HepG2 (cell line): Measurements from ENCODE around the gene ARHGEF26. TPM values are rescaled to one million over a fixed set of nuclear protein-coding genes. Genes with fewer than 3 reads are reported as not detected.

Source experiments
- ATAC-seq: fragments of 200-7000 bp; cut with Tn5 transposase; 3 replicates; pipeline ENCODE4 v1.9.1; 2020; ENCODE audit warnings: mild to moderate bottlenecking, moderate library complexity
- BruUV-seq: library from RNA; stranded (reverse); fragments of 400-500 nt; replicated peaks from 2 replicates; lab custom pipeline; 2021; lab: Mats Ljungman, UMichigan
- CTCF ChIA-PET: fragments of 300-600 bp; formaldehyde crosslinking; extraction: SDS; loops from one replicate; lab custom pipeline; 2021; ENCODE audit warnings: low total read pairs, inconsistent platforms, low intra/inter-chr PET ratio; lab: Yijun Ruan, JAX
- POLR2A ChIA-PET: fragments of 350-600 bp; sonication (Branson Sonifier 250); formaldehyde crosslinking; loops from one replicate; lab custom pipeline; 2020; ENCODE audit warnings: antibody characterized with exemption, inconsistent platforms; lab: Yijun Ruan, JAX
- DNase-seq: peaks from one replicate; pipeline ENCODE4 v3.0.0-alpha.2; 2015; ENCODE audit warnings: low spot score
- FAIRE-seq: peaks from 3 replicates; lab custom pipeline; 2011; peaks lifted over from hg19 to GRCh38; lab: Jason Lieb, UNC
- H2AFZ ChIP-seq: one replicate; pipeline ENCODE4 v1.6.1; 2011; ENCODE audit warnings: low read length, inconsistent platforms
- H3K27ac ChIP-seq: fragments of 300-600 bp; 3 replicates; pipeline ENCODE4 v1.8.0; 2011; ENCODE audit warnings: mixed run types, mild to moderate bottlenecking, mixed read lengths, low read length, inconsistent platforms; ENCODE audit not compliant: insufficient read depth; ENCODE audit errors: extremely low read length
- H3K27me3 ChIP-seq, 2 experiments: fragments of 200-600 bp in 1 of 2; 2 replicates in 1 of 2; 3 replicates in 1 of 2; pipeline versions ENCODE4 v1.6.0 to v1.8.0; 2011; ENCODE audit warnings: low read length in 2 of 2, mild to moderate bottlenecking in 2 of 2, moderate library complexity in 2 of 2, inconsistent platforms in 1 of 2; ENCODE audit not compliant: insufficient read depth in 2 of 2, control insufficient read depth in 1 of 2
- H3K36me3 ChIP-seq, 2 experiments: fragments of 200-600 bp in 1 of 2; replicated peaks in 1 of 2; 2 replicates in 1 of 2; 3 replicates in 1 of 2; pipeline versions ENCODE4 v1.5.1 to v1.8.0; 2011; ENCODE audit warnings: low read length in 2 of 2, inconsistent platforms in 1 of 2; ENCODE audit not compliant: insufficient read depth in 2 of 2, control insufficient read depth in 1 of 2
- H3K4me1 ChIP-seq: 2 replicates; pipeline ENCODE4 v1.5.1; 2012; ENCODE audit warnings: low read length, inconsistent platforms; ENCODE audit not compliant: insufficient read depth
- H3K4me2 ChIP-seq: 2 replicates; pipeline ENCODE4 v1.6.0; 2011; ENCODE audit warnings: low read depth, low read length, inconsistent platforms
- H3K4me3 ChIP-seq, 3 experiments: fragments of 200-600 bp in 1 of 3; sonication (generic), shearing (Covaris generic) in 1 of 3; replicated peaks in 1 of 3; 2 replicates each; pipeline ENCODE4 v1.5.1; 2011 to 2016; ENCODE audit warnings: low read length in 3 of 3, inconsistent platforms in 2 of 3, low read depth in 2 of 3, mild to moderate bottlenecking in 2 of 3, control low read depth in 1 of 3, mixed read lengths in 1 of 3; ENCODE audit not compliant: insufficient read depth in 1 of 3
- H3K79me2 ChIP-seq: one replicate; pipeline ENCODE4 v1.6.1; 2011; ENCODE audit warnings: low read length, inconsistent platforms; ENCODE audit not compliant: insufficient read depth
- H3K9ac ChIP-seq: 2 replicates; pipeline ENCODE4 v1.6.0; 2011; ENCODE audit warnings: mild to moderate bottlenecking, low read depth, low read length, inconsistent platforms; ENCODE audit not compliant: insufficient read depth
- H3K9me3 ChIP-seq: 2 replicates; pipeline ENCODE4 v1.5.1; 2012; ENCODE audit warnings: mild to moderate bottlenecking, low read length
- H4K20me1 ChIP-seq: 2 replicates; pipeline ENCODE4 v1.6.0; 2011; ENCODE audit warnings: inconsistent platforms, mild to moderate bottlenecking, low read length, moderate library complexity; ENCODE audit not compliant: insufficient read depth
- CAMTA2 ChIP-seq: sonication (generic); formaldehyde crosslinking; IDR thresholded peaks from 2 replicates; pipeline ENCODE4 v1.4.0; 2020; ENCODE audit warnings: mild to moderate bottlenecking, missing genetic modification reagents, borderline replicate concordance
- FLYWCH1 ChIP-seq: sonication (generic); formaldehyde crosslinking; IDR thresholded peaks from 2 replicates; pipeline ENCODE4 v1.8.1; 2023; ENCODE audit warnings: mild to moderate bottlenecking, missing genetic modification reagents
- HDAC6 ChIP-seq: fragments of 200-600 bp; sonication (generic); IDR thresholded peaks from 2 replicates; pipeline ENCODE4 v1.7.0; 2017; ENCODE audit warnings: mild to moderate bottlenecking, antibody characterized with exemption, low read length, low read depth
- HMG20A ChIP-seq: IDR thresholded peaks from 2 replicates; pipeline ENCODE4 v1.6.1; 2016; ENCODE audit warnings: borderline replicate concordance
- MZF1 ChIP-seq: sonication (generic); formaldehyde crosslinking; IDR thresholded peaks from 2 replicates; pipeline ENCODE4 v1.8.1; 2023; ENCODE audit warnings: mild to moderate bottlenecking, missing genetic modification reagents, borderline replicate concordance
- PHF5A ChIP-seq: IDR thresholded peaks from one replicate; pipeline ENCODE4 v1.6.1; 2018; ENCODE audit warnings: low read depth, missing genetic modification reagents; ENCODE audit not compliant: unreplicated experiment
- U2AF2 ChIP-seq: fragments of 200-400 bp; formaldehyde crosslinking; IDR thresholded peaks from 2 replicates; pipeline ENCODE4 v1.6.1; 2017; ENCODE audit warnings: low read depth, mild to moderate bottlenecking, low read length
- ZBTB2 ChIP-seq: sonication (generic); formaldehyde crosslinking; IDR thresholded peaks from 2 replicates; pipeline ENCODE4 v1.8.0; 2022; ENCODE audit warnings: low read depth, missing genetic modification reagents
- ZMYM4 ChIP-seq: sonication (generic); formaldehyde crosslinking; IDR thresholded peaks from 2 replicates; pipeline ENCODE4 v1.8.1; 2023; ENCODE audit warnings: mild to moderate bottlenecking, missing genetic modification reagents
- WGBS: methylation state at CpG from one replicate; pipeline ENCODE4 v1.1.6; 2017; ENCODE audit warnings: low lambda C conversion rate; 5-methylcytosine and 5-hydroxymethylcytosine counted together
- in situ Hi-C: cut with HindIII; loops from 2 replicates; pipeline ENCODE4 v1.10.0; 2017; ENCODE audit warnings: low pct_unique_long_range_greater_than_20kb; ENCODE audit not compliant: extremely low pct_ligation_motif_present
- intact Hi-C: fragments of 100-400 bp; cut with micrococcal nuclease; formaldehyde crosslinking; loops from one replicate; pipeline ENCODE4 v1.10.0; 2022; ENCODE audit not compliant: unreplicated experiment
- polyA plus RNA-seq, 8 experiments: library from polyadenylated mRNA; depleted of rRNA in 3 of 8; stranded (reverse) in 7 of 8; unstranded in 1 of 8; fragments of >200 nt; fragmentation: Illumina TruSeq in 4 of 8; extraction: Trizol in 4 of 8; gene quantifications; 2 replicates each; pipeline versions ENCODE4 v1.2.1 to v1.2.3, GENCODE V29; 2011 to 2016; ENCODE audit warnings: low read depth in 4 of 8, missing spikeins in 1 of 8, mixed read lengths in 1 of 8; ENCODE audit not compliant: insufficient read depth in 1 of 8
- total RNA-seq, 5 experiments: library from RNA; depleted of rRNA; stranded (reverse); fragments of >200 nt; fragmentation: Illumina TruSeq; extraction: Trizol; gene quantifications; 2 replicates each; pipeline ENCODE4 v1.2.3, GENCODE V29; 2016; ENCODE audit warnings: low read depth in 1 of 5
- TF ChIP-seq, protein P1 (sequence below): IDR thresholded peaks from 2 replicates; pipeline ENCODE4 v1.6.1; 2016
- TF ChIP-seq, protein P2 (sequence below): sonication (generic); formaldehyde crosslinking; IDR thresholded peaks from 2 replicates; pipeline ENCODE4 v1.4.0; 2020; ENCODE audit warnings: missing genetic modification reagents

The ARHGEF26 gene
- total and polyA plus RNA-seq, 2 of the 13 experiments (the other 11 are each of a cell fraction or from before 2014, with no cell fraction given): 0.74 to 6.1 TPM

DNA sequence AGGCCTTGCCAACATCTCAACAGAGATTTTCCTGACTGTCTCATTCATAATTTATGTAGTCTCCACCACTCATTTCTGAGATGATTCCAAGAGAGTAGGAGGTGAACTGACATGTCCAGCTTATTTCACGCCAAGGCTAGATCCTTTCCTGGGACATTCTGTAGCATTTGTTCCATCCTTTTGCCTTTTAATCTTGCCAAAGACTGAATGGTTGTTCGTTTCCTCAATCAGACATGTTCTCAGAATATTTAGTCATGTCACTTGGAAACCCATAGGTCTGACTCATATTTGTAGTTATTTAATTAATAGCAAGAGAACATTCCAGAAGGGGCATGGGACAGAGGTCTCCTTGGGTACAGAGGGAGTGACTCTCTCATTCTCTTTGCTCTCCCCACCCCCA is 122.2 kb downstream of the ARHGEF26 start:
- Histone ChIP-seq H3K4me2 (no peak overlapping the region), H3K27ac (no peak overlapping the region), H4K20me1 (no peaks in the 10 kb centered on the region), H3K4me1 (peaks cover 10% of the 10 kb centered on the region), H3K36me3 (no peaks in the 10 kb centered on the region), H3K79me2 (no peaks in the 10 kb centered on the region), H3K4me3 (no peak overlapping the region), H2AFZ (no peak overlapping the region), H3K27me3 (no peaks in the 10 kb centered on the region), H3K9me3 (no peaks in the 10 kb centered on the region), H3K9ac (no peak overlapping the region)
- ATAC-seq: no peak
- WGBS: 74% methylated on average over 2 of the region's 2 CpGs
- DNase-seq: no peak
- FAIRE-seq: no peak
- TF ChIP-seq, protein P1, sequence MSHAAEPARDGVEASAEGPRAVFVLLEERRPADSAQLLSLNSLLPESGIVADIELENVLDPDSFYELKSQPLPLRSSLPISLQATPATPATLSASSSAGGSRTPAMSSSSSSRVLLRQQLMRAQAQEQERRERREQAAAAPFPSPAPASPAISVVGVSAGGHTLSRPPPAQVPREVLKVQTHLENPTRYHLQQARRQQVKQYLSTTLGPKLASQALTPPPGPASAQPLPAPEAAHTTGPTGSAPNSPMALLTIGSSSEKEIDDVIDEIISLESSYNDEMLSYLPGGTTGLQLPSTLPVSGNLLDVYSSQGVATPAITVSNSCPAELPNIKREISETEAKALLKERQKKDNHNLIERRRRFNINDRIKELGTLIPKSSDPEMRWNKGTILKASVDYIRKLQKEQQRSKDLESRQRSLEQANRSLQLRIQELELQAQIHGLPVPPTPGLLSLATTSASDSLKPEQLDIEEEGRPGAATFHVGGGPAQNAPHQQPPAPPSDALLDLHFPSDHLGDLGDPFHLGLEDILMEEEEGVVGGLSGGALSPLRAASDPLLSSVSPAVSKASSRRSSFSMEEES: no peak
- TF ChIP-seq ZBTB2 (CRISPR knock-in tag) (no peak), HMG20A (no peak), CAMTA2 (no peak), U2AF2 (no peak)
- in situ Hi-C loops: no loop called here
- ChIA-PET POLR2A (no interaction called here), CTCF (no interaction called here)
- intact Hi-C loops: no loop called here
- BruUV-seq: no TSS peak

GRCh38 chr3:154244644-154245043 is 123.5 kb downstream of the ARHGEF26 start:
- Histone ChIP-seq H2AFZ (no peak overlapping the region), H3K4me3 (no peak overlapping the region), H3K9ac (no peak overlapping the region), H3K27ac (no peak overlapping the region), H3K36me3 (no peaks in the 10 kb centered on the region), H3K9me3 (no peaks in the 10 kb centered on the region), H3K4me1 (peaks cover 19% of the 10 kb centered on the region), H3K27me3 (no peaks in the 10 kb centered on the region), H4K20me1 (no peaks in the 10 kb centered on the region), H3K4me2 (no peak overlapping the region), H3K79me2 (no peaks in the 10 kb centered on the region)
- intact Hi-C loops (no loop called here), in situ Hi-C loops (no loop called here)
- ChIA-PET POLR2A (interaction anchor here (0.8 kb wide), 1 partner anchor 124 kb away, joined by 3 read pairs; the partner anchor contains the start of gene ARHGEF26), CTCF (no interaction called here)
- no TSS peak for BruUV-seq
- FAIRE-seq (no peak), DNase-seq (no peak), ATAC-seq (no peak)
- 94% methylated on average over 2 of the region's 2 CpGs for WGBS
- no peak for TF ChIP-seq MZF1
- no peak for TF ChIP-seq FLYWCH1
- TF ChIP-seq, protein P2, sequence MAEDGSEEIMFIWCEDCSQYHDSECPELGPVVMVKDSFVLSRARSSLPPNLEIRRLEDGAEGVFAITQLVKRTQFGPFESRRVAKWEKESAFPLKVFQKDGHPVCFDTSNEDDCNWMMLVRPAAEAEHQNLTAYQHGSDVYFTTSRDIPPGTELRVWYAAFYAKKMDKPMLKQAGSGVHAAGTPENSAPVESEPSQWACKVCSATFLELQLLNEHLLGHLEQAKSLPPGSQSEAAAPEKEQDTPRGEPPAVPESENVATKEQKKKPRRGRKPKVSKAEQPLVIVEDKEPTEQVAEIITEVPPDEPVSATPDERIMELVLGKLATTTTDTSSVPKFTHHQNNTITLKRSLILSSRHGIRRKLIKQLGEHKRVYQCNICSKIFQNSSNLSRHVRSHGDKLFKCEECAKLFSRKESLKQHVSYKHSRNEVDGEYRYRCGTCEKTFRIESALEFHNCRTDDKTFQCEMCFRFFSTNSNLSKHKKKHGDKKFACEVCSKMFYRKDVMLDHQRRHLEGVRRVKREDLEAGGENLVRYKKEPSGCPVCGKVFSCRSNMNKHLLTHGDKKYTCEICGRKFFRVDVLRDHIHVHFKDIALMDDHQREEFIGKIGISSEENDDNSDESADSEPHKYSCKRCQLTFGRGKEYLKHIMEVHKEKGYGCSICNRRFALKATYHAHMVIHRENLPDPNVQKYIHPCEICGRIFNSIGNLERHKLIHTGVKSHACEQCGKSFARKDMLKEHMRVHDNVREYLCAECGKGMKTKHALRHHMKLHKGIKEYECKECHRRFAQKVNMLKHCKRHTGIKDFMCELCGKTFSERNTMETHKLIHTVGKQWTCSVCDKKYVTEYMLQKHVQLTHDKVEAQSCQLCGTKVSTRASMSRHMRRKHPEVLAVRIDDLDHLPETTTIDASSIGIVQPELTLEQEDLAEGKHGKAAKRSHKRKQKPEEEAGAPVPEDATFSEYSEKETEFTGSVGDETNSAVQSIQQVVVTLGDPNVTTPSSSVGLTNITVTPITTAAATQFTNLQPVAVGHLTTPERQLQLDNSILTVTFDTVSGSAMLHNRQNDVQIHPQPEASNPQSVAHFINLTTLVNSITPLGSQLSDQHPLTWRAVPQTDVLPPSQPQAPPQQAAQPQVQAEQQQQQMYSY (CRISPR knock-in tag): no peak
- TF ChIP-seq HDAC6: no peak
- no peak for TF ChIP-seq ZMYM4 (CRISPR knock-in tag)
- no peak for TF ChIP-seq PHF5A
